K562 (cell line): ENCODE measurements around the gene CD69. TPM values are rescaled to one million over a fixed set of nuclear protein-coding genes. Genes with fewer than 3 reads are reported as not detected.

ENCODE experiments used
- CCAR2 ChIP-seq: fragments of 200-400 bp; formaldehyde crosslinking; IDR thresholded peaks from 2 replicates; pipeline ENCODE4 v1.6.1; 2017; ENCODE audit warnings: mild to moderate bottlenecking, low read depth, low read length
- MGA ChIP-seq: fragments of 450-650 bp; IDR thresholded peaks from 2 replicates; pipeline ENCODE4 v1.6.1; 2016; ENCODE audit warnings: mild to moderate bottlenecking, moderate library complexity
- PHF8 ChIP-seq: fragments of 200-600 bp; sonication (generic); IDR thresholded peaks from 2 replicates; pipeline ENCODE4 v1.6.1; 2012; ENCODE audit warnings: mixed run types, mild to moderate bottlenecking, inconsistent platforms, low read length, moderate library complexity, borderline replicate concordance
- RCOR1 ChIP-seq, 2 experiments: IDR thresholded peaks; 2 replicates each; pipeline ENCODE4 v1.6.1; 2012; ENCODE audit warnings: low read depth in 2 of 2, low read length in 2 of 2, borderline replicate concordance in 1 of 2, improper control_type of control experiment in 1 of 2
- THAP7 ChIP-seq: fragments of 250-450 bp; sonication (Bioruptor Pico); IDR thresholded peaks from 2 replicates; pipeline ENCODE4 v1.5.0; 2021
- ZKSCAN8 ChIP-seq: fragments of 200-800 bp; sonication (Bioruptor generic); IDR thresholded peaks from 2 replicates; pipeline ENCODE4 v1.6.1; 2016; ENCODE audit warnings: missing genetic modification characterization, missing compliant biosample characterization
- ZNF384 ChIP-seq: IDR thresholded peaks from 2 replicates; pipeline ENCODE4 v1.6.1; 2012; ENCODE audit warnings: low read depth, low read length, improper control_type of control experiment
- ZNF583 ChIP-seq: fragments of 250-450 bp; sonication (Bioruptor Pico); IDR thresholded peaks from 2 replicates; pipeline ENCODE4 v1.4.0; 2020
- ZNF609 ChIP-seq: sonication (generic); formaldehyde crosslinking; IDR thresholded peaks from 2 replicates; pipeline ENCODE4 v1.8.1; 2023; ENCODE audit warnings: missing genetic modification reagents, mild to moderate bottlenecking, borderline replicate concordance
- ZNF696 ChIP-seq: fragments of 250-450 bp; sonication (Bioruptor Pico); conservative IDR thresholded peaks from 2 replicates; pipeline ENCODE4 v1.4.0; 2020; ENCODE audit warnings: mild to moderate bottlenecking, moderate library complexity
- polyA plus RNA-seq, 8 experiments: library from polyadenylated mRNA; depleted of rRNA in 4 of 8; stranded (reverse) in 5 of 8; unstranded in 3 of 8; fragments of >200 nt; fragmentation: Nextera tagmentation in 2 of 8; fragmentation: Illumina TruSeq in 1 of 8; extraction: Ambion mirVana in 2 of 8; extraction: Trizol in 1 of 8; gene quantifications; 2 replicates each; pipeline versions ENCODE4 v1.2.1 to v1.2.3, GENCODE V29; 2011 to 2014; ENCODE audit warnings: inconsistent platforms in 1 of 8, missing spikeins in 1 of 8
- total RNA-seq, 7 experiments: library from RNA; depleted of rRNA in 6 of 7; stranded (reverse); fragments of >200 nt in 6 of 7; fragmentation: Illumina TruSeq in 2 of 7; extraction: Trizol in 2 of 7; gene quantifications; 2 replicates each; pipeline versions ENCODE4 v1.2.1 to v1.2.3, GENCODE V29; 2011 to 2021; ENCODE audit warnings: low replicate concordance in 1 of 7

Gene CD69
- total and polyA plus RNA-seq, 9 of the 15 experiments (the other 6 are each of a cell fraction or from before 2014, with no cell fraction given): 11.7 to 243 (median 54.4) TPM

- no peak for TF ChIP-seq ZNF609 (CRISPR knock-in tag)
- no peak for TF ChIP-seq ZNF696
- no peak for TF ChIP-seq CCAR2
- peak; percentile 38; the same call in 1 of the 2 replicates for TF ChIP-seq PHF8
- TF ChIP-seq ZNF583: no peak
- TF ChIP-seq THAP7 (CRISPR knock-in tag): no peak
- TF ChIP-seq ZNF384: no peak
- peak in 1 of 2 experiments; percentile 71; a peak in 2 of 4 replicates for TF ChIP-seq RCOR1 (IDR thresholded peaks at IDR 0.05; ENCODE audit: borderline replicate concordance in 1 of 2, low read depth in 2 of 2, low read length in 2 of 2)
- TF ChIP-seq ZKSCAN8: no peak
- TF ChIP-seq MGA: no peak
Observed at GRCh38 chr12:9760699-9761418, at the start of gene CD69 (continued).
